ENCODE measurements around the gene PPL.

GRCh38 chr16:4883501-4883900, 53.4 kb downstream of the PPL start:
- TF ChIP-seq CTCF (IDR thresholded peaks at IDR 0.05) (no peak), POLR2AphosphoS5 (IDR thresholded peaks at IDR 0.05) (no peak)

All from suprapubic skin (tissue), 3 donors.